ENCODE results near the gene EMC8. TPM values are rescaled to one million over a fixed set of nuclear protein-coding genes. Genes with fewer than 3 reads are reported as not detected.

EMC8 gene
- total RNA-seq, 1 donor from 2014 or later, result 45.2 TPM

- TF ChIP-seq CTCF (IDR thresholded peaks at IDR 0.05; ENCODE audit: unreplicated experiment), result no peak
- no peaks in the 10 kb centered on the region for H3K9me3 Mint-ChIP-seq (ENCODE audit: low read depth)
- no peak overlapping the region for H3K27ac Mint-ChIP-seq
- no peak overlapping the region for H3K4me3 Mint-ChIP-seq (ENCODE audit: low read depth)
- H3K4me1 Mint-ChIP-seq (ENCODE audit: low read depth), result no peaks in the 10 kb centered on the region
- no peaks in the 10 kb centered on the region for H3K36me3 Mint-ChIP-seq (ENCODE audit: insufficient read depth)
- no peak for DNase-seq (ENCODE audit: low spot score, unreplicated experiment)
- H3K27me3 Mint-ChIP-seq, result peaks cover 20% of the 10 kb centered on the region
These were observed 24.1 kb upstream of the EMC8 start for GRCh38 chr16:85823328-85823920.

- no peak for TF ChIP-seq CTCF (IDR thresholded peaks at IDR 0.05; ENCODE audit: unreplicated experiment)
- no peaks in the 10 kb centered on the region for H3K9me3 Mint-ChIP-seq (ENCODE audit: low read depth)
- H3K4me3 Mint-ChIP-seq (ENCODE audit: low read depth), result no peak overlapping the region
- no peak overlapping the region for H3K27ac Mint-ChIP-seq
- H3K4me1 Mint-ChIP-seq (ENCODE audit: low read depth), result no peaks in the 10 kb centered on the region
- no peak for DNase-seq (ENCODE audit: low spot score, unreplicated experiment)
- H3K36me3 Mint-ChIP-seq (ENCODE audit: insufficient read depth), result no peaks in the 10 kb centered on the region
- peaks cover 20% of the 10 kb centered on the region for H3K27me3 Mint-ChIP-seq
These were observed 22.8 kb upstream of the EMC8 start for GRCh38 chr16:85822145-85822544.

- H3K36me3 Mint-ChIP-seq (ENCODE audit: insufficient read depth), result no peaks in the 10 kb centered on the region
- peak; percentile 99 for TF ChIP-seq CTCF (IDR thresholded peaks at IDR 0.05; ENCODE audit: unreplicated experiment)
- H3K4me1 Mint-ChIP-seq (ENCODE audit: low read depth), result no peaks in the 10 kb centered on the region
- DNase-seq (ENCODE audit: low spot score, unreplicated experiment), result peak; percentile 83
- no peaks in the 10 kb centered on the region for H3K9me3 Mint-ChIP-seq (ENCODE audit: low read depth)
- no peak overlapping the region for H3K27ac Mint-ChIP-seq
- no peak overlapping the region for H3K4me3 Mint-ChIP-seq (ENCODE audit: low read depth)
- peaks cover 20% of the 10 kb centered on the region for H3K27me3 Mint-ChIP-seq
These were observed 22.2 kb upstream of the EMC8 start for GRCh38 chr16:85821390-85822135.

GRCh38 chr16:85820604-85821372 is 21.4 kb upstream of the EMC8 start:
- H3K4me1 Mint-ChIP-seq (ENCODE audit: low read depth), result no peaks in the 10 kb centered on the region
- no peaks in the 10 kb centered on the region for H3K36me3 Mint-ChIP-seq (ENCODE audit: insufficient read depth)
- no peak for TF ChIP-seq CTCF (IDR thresholded peaks at IDR 0.05; ENCODE audit: unreplicated experiment)
- no peaks in the 10 kb centered on the region for H3K9me3 Mint-ChIP-seq (ENCODE audit: low read depth)
- H3K4me3 Mint-ChIP-seq (ENCODE audit: low read depth), result no peak overlapping the region
- H3K27ac Mint-ChIP-seq, result no peak overlapping the region
- no peak for DNase-seq (ENCODE audit: low spot score, unreplicated experiment)
- H3K27me3 Mint-ChIP-seq, result peaks cover 17% of the 10 kb centered on the region

- Mint-ChIP-seq H3K27ac (no peak overlapping the region), H3K9me3 (ENCODE audit: low read depth) (no peaks in the 10 kb centered on the region), H3K4me3 (ENCODE audit: low read depth) (no peak overlapping the region), H3K4me1 (ENCODE audit: low read depth) (no peaks in the 10 kb centered on the region), H3K36me3 (ENCODE audit: insufficient read depth) (no peaks in the 10 kb centered on the region), H3K27me3 (peaks cover 15% of the 10 kb centered on the region)
- no peak for DNase-seq (ENCODE audit: low spot score, unreplicated experiment)
- no peak for TF ChIP-seq CTCF (IDR thresholded peaks at IDR 0.05; ENCODE audit: unreplicated experiment)
These were observed 20.4 kb upstream of the EMC8 start for GRCh38 chr16:85819771-85820170.
